SU-DHL-6 (cell line): ENCODE data around the gene PRM3.

Experiments used
- CTCF ChIP-seq: fragments of 200-600 bp; sonication (generic); IDR thresholded peaks from one replicate; pipeline ENCODE4 v1.5.1; 2017; ENCODE audit warnings: antibody characterized with exemption, mild to moderate bottlenecking, low read length, moderate library complexity; ENCODE audit not compliant: insufficient read depth, poor library complexity, severe bottlenecking
- EZH2phosphoT487 ChIP-seq: fragments of 200-600 bp; sonication (generic), shearing (Covaris generic); conservative IDR thresholded peaks from 2 replicates; pipeline ENCODE4 v1.6.1; 2018; ENCODE audit warnings: mild to moderate bottlenecking, antibody characterized with exemption, low read length, moderate library complexity, mixed read lengths

GRCh38 chr16:11271610-11272009, 1.8 kb downstream of the PRM3 start:
- TF ChIP-seq CTCF (no peak), EZH2phosphoT487 (no peak)
